ENCODE results near the gene IMP3. TPM values are rescaled to one million over a fixed set of nuclear protein-coding genes. Genes with fewer than 3 reads are reported as not detected.
A peak's percentile ranks its signal among the peaks of the same experiment; 100 is the strongest.

The IMP3 gene
- total RNA-seq, 1 donor from 2014 or later = 68.4 TPM

- Mint-ChIP-seq H3K27me3 (no peaks in the 10 kb centered on the region), H3K4me3 (no peak overlapping the region), H3K27ac (no peak overlapping the region)
Measured at GRCh38 chr15:75677465-75678323, 37.7 kb upstream of the IMP3 start.

GRCh38 chr15:75676688-75677464, 36.9 kb upstream of the IMP3 start:
- H3K27ac Mint-ChIP-seq = no peak overlapping the region
- TF ChIP-seq CTCF (conservative IDR thresholded peaks at IDR 0.05) = no peak
- H3K27me3 Mint-ChIP-seq = no peaks in the 10 kb centered on the region
- H3K9me3 Mint-ChIP-seq = no peaks in the 10 kb centered on the region
- DNase-seq (ENCODE audit: extremely low spot score, unreplicated experiment) = no peak
- H3K4me3 Mint-ChIP-seq = no peak overlapping the region
- H3K36me3 Mint-ChIP-seq = no peaks in the 10 kb centered on the region
- H3K4me1 Mint-ChIP-seq (ENCODE audit: unreplicated experiment) = peaks cover 5% of the 10 kb centered on the region

More at GRCh38 chr15:75677465-75678323, 37.7 kb upstream of the IMP3 start:
- Mint-ChIP-seq H3K4me1 (ENCODE audit: unreplicated experiment) (peaks cover 1% of the 10 kb centered on the region), H3K36me3 (no peaks in the 10 kb centered on the region), H3K9me3 (no peaks in the 10 kb centered on the region)
- no peak for TF ChIP-seq CTCF (conservative IDR thresholded peaks at IDR 0.05)
- no peak for DNase-seq (ENCODE audit: extremely low spot score, unreplicated experiment)

GRCh38 chr15:75675579-75676404, 35.8 kb upstream of the IMP3 start:
- no peaks in the 10 kb centered on the region for H3K27me3 Mint-ChIP-seq
- no peak overlapping the region for H3K27ac Mint-ChIP-seq
- DNase-seq (ENCODE audit: extremely low spot score, unreplicated experiment) = no peak
- H3K36me3 Mint-ChIP-seq = no peaks in the 10 kb centered on the region
- no peak overlapping the region for H3K4me3 Mint-ChIP-seq
- no peaks in the 10 kb centered on the region for H3K9me3 Mint-ChIP-seq
- TF ChIP-seq CTCF (conservative IDR thresholded peaks at IDR 0.05) = no peak
- H3K4me1 Mint-ChIP-seq (ENCODE audit: unreplicated experiment) = peaks cover 5% of the 10 kb centered on the region

- no peak for TF ChIP-seq CTCF (conservative IDR thresholded peaks at IDR 0.05)
- H3K27me3 Mint-ChIP-seq = no peaks in the 10 kb centered on the region
- H3K27ac Mint-ChIP-seq = no peak overlapping the region
- no peak for DNase-seq (ENCODE audit: extremely low spot score, unreplicated experiment)
- no peaks in the 10 kb centered on the region for H3K36me3 Mint-ChIP-seq
- peaks cover 5% of the 10 kb centered on the region for H3K4me1 Mint-ChIP-seq (ENCODE audit: unreplicated experiment)
- no peaks in the 10 kb centered on the region for H3K9me3 Mint-ChIP-seq
- no peak overlapping the region for H3K4me3 Mint-ChIP-seq
Measured at GRCh38 chr15:75674366-75674765, 34.3 kb upstream of the IMP3 start.

- DNase-seq (ENCODE audit: extremely low spot score, unreplicated experiment) = no peak
- Mint-ChIP-seq H3K9me3 (no peaks in the 10 kb centered on the region), H3K27ac (peak overlapping the region; percentile 71), H3K36me3 (no peaks in the 10 kb centered on the region), H3K4me3 (no peak overlapping the region), H3K4me1 (ENCODE audit: unreplicated experiment) (peaks cover 5% of the 10 kb centered on the region), H3K27me3 (no peaks in the 10 kb centered on the region)
- TF ChIP-seq CTCF (conservative IDR thresholded peaks at IDR 0.05) = no peak
Measured at GRCh38 chr15:75673426-75674235, 33.6 kb upstream of the IMP3 start.

Measured in type B pancreatic cell (in vitro differentiated cells).